ENCODE results near the gene MAP1LC3B.

GRCh38 chr16:87383505-87384161 is 8.5 kb upstream of the MAP1LC3B start, which contains the start of gene FBXO31:
- TF ChIP-seq, protein P1, sequence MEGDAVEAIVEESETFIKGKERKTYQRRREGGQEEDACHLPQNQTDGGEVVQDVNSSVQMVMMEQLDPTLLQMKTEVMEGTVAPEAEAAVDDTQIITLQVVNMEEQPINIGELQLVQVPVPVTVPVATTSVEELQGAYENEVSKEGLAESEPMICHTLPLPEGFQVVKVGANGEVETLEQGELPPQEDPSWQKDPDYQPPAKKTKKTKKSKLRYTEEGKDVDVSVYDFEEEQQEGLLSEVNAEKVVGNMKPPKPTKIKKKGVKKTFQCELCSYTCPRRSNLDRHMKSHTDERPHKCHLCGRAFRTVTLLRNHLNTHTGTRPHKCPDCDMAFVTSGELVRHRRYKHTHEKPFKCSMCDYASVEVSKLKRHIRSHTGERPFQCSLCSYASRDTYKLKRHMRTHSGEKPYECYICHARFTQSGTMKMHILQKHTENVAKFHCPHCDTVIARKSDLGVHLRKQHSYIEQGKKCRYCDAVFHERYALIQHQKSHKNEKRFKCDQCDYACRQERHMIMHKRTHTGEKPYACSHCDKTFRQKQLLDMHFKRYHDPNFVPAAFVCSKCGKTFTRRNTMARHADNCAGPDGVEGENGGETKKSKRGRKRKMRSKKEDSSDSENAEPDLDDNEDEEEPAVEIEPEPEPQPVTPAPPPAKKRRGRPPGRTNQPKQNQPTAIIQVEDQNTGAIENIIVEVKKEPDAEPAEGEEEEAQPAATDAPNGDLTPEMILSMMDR (IDR thresholded peaks at IDR 0.05; ENCODE audit: poor library complexity) = no peak
- TF ChIP-seq EZH2 (IDR thresholded peaks at IDR 0.05; ENCODE audit: borderline replicate concordance) (no peak), EZH2phosphoT487 (IDR thresholded peaks at IDR 0.05; ENCODE audit: low read depth, severe bottlenecking, unreplicated experiment) (no peak)
